SK-N-SH treated with all-trans-retinoic acid at 6 μM for 48 hours (cell line): Measurements from ENCODE around the gene NAP1L4.

ENCODE experiments used
- CREB5 ChIP-seq: fragments of 250-450 bp; sonication (Bioruptor Pico); IDR thresholded peaks from 2 replicates; pipeline ENCODE4 v1.5.1; 2020; ENCODE audit warnings: low read depth, mild to moderate bottlenecking, moderate library complexity
- CSDC2 ChIP-seq: fragments of 250-450 bp; sonication (Bioruptor Pico); IDR thresholded peaks from 2 replicates; pipeline ENCODE4 v1.5.0; 2020; ENCODE audit warnings: mild to moderate bottlenecking, moderate library complexity
- ISL1 ChIP-seq: fragments of 250-450 bp; sonication (Bioruptor Pico); IDR thresholded peaks from 2 replicates; pipeline ENCODE4 v2.1.2; 2022; ENCODE audit warnings: mild to moderate bottlenecking, moderate library complexity
- PATZ1 ChIP-seq: fragments of 250-450 bp; sonication (Bioruptor Pico); IDR thresholded peaks from 2 replicates; pipeline ENCODE4 v1.8.0; 2020; ENCODE audit warnings: mild to moderate bottlenecking, moderate library complexity, borderline replicate concordance
- RARB ChIP-seq: fragments of 250-450 bp; sonication (Bioruptor Pico); IDR thresholded peaks from 2 replicates; pipeline ENCODE4 v1.8.0; 2021; ENCODE audit warnings: mild to moderate bottlenecking, moderate library complexity
- ZFP3 ChIP-seq: fragments of 250-450 bp; sonication (Bioruptor Pico); IDR thresholded peaks from 2 replicates; pipeline ENCODE4 v1.5.0; 2020; ENCODE audit warnings: mild to moderate bottlenecking, moderate library complexity

DNA sequence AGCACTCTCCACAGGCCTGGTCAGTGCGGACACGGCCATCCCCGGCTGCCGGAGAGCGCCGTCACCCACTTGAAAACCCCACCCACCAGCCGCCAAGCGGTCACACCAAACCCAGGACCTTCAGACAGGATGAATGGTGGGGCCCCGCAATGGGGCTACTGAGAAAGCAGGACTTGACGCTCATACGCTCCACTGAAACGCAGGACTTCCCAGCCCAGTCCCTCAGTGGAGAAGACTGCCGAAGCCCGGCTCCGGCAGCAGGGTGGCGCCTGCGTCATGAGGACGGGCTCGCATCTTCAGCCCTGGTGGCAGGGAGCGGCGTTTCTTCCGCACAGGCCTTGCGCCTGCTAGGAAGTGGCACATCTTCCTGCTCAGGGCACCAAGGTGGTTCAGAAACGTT lies 47.6 kb downstream of the NAP1L4 start:
- TF ChIP-seq CSDC2 (CRISPR knock-in tag), result no peak
- TF ChIP-seq CREB5 (CRISPR knock-in tag), result no peak
- no peak for TF ChIP-seq PATZ1 (CRISPR knock-in tag)
- TF ChIP-seq ISL1 (CRISPR knock-in tag), result no peak
- TF ChIP-seq RARB (CRISPR knock-in tag), result no peak
- no peak for TF ChIP-seq ZFP3 (CRISPR knock-in tag)
